NT2/D1 (cell line): ENCODE data around the gene IZUMO1.

ENCODE experiments used
- SUZ12 ChIP-seq: IDR thresholded peaks from 2 replicates; pipeline ENCODE4 v1.6.1; 2011; ENCODE audit not compliant: insufficient read length, insufficient read depth; ENCODE audit errors: extremely low read depth
- YY1 ChIP-seq: IDR thresholded peaks from 2 replicates; pipeline ENCODE4 v1.6.1; 2011; ENCODE audit not compliant: insufficient read length, insufficient read depth
- ZNF274 ChIP-seq: IDR thresholded peaks from 2 replicates; pipeline ENCODE4 v1.6.1; 2011; ENCODE audit warnings: mild to moderate bottlenecking, low read depth, low read length

- TF ChIP-seq YY1 (no peak), ZNF274 (no peak), SUZ12 (no peak)
Measured at GRCh38 chr19:48768994-48769713, 22.4 kb upstream of the IZUMO1 start.
